Activated CD4-positive, alpha-beta T cell treated with anti-CD3 and anti-CD28 coated beads for 1 hour (primary cell): ENCODE results near the gene OR1D5.
"Not testable (repeated sequence)": the region's sequence is repeated elsewhere in the genome, so short reads cannot be mapped to it uniquely, and the experiment has no call there.

Source experiments
- DNase-seq: peaks from one replicate; pipeline ENCODE4 v3.0.0-alpha.2; 2020

Gene OR1D5

GRCh38 chr17:3063507-3063906 is at the start of gene OR1D5:
Gene OR1D5, minus strand, starts transcription at chr17:3063607. Its CDS starts 0 bp downstream, at chr17:3063607.
- DNase-seq: not testable (repeated sequence)

- no peak for DNase-seq
These were observed 40.9 kb upstream of the OR1D5 start, which contains the start of gene OR1D2 for GRCh38 chr17:3104322-3104721. Gene OR1D2, minus strand, starts transcription at chr17:3104422. Its CDS starts 11,426 bp downstream, at chr17:3092996.

GRCh38 chr17:3073850-3074249 is 10.4 kb upstream of the OR1D5 start:
- DNase-seq: not testable (repeated sequence)

- DNase-seq: not testable (repeated sequence)
These were observed 1.8 kb upstream of the OR1D5 start for GRCh38 chr17:3065192-3065591.

- not testable (repeated sequence) for DNase-seq
These were observed 506 bp downstream of the OR1D5 start for GRCh38 chr17:3062824-3063377.

GRCh38 chr17:3054868-3055267 is 8.5 kb downstream of the OR1D5 start:
- DNase-seq: not testable (repeated sequence)

GRCh38 chr17:3049705-3050295 is 13.6 kb downstream of the OR1D5 start:
- DNase-seq: no peak

GRCh38 chr17:3048727-3049471 is 14.5 kb downstream of the OR1D5 start:
- peak; percentile 88 for DNase-seq

GRCh38 chr17:3046753-3047152 is 16.7 kb downstream of the OR1D5 start:
- DNase-seq: no peak

GRCh38 chr17:3043737-3044365 is 19.6 kb downstream of the OR1D5 start:
- no peak for DNase-seq

- DNase-seq: no peak
These were observed 22.5 kb downstream of the OR1D5 start for GRCh38 chr17:3040882-3041281.

- no peak for DNase-seq
These were observed 23.7 kb downstream of the OR1D5 start for GRCh38 chr17:3039736-3040135.

GRCh38 chr17:3038941-3039340 is 24.5 kb downstream of the OR1D5 start:
- no peak for DNase-seq

GRCh38 chr17:3037259-3037658 is 26.1 kb downstream of the OR1D5 start:
- DNase-seq: no peak

GRCh38 chr17:3036800-3037199 is 26.6 kb downstream of the OR1D5 start:
- no peak for DNase-seq

- no peak for DNase-seq
These were observed 27.5 kb downstream of the OR1D5 start for GRCh38 chr17:3035968-3036280.

- DNase-seq: no peak
These were observed 28.0 kb downstream of the OR1D5 start for GRCh38 chr17:3035256-3035967.

GRCh38 chr17:3034578-3034920 is 28.9 kb downstream of the OR1D5 start:
- DNase-seq: no peak

- no peak for DNase-seq
These were observed 29.4 kb downstream of the OR1D5 start for GRCh38 chr17:3033741-3034577.

- no peak for DNase-seq
These were observed 30.2 kb downstream of the OR1D5 start for GRCh38 chr17:3033248-3033640.

GRCh38 chr17:3032258-3033247 is 30.9 kb downstream of the OR1D5 start:
- no peak for DNase-seq
